Activated CD8-positive, alpha-beta T cell treated with anti-CD3 and anti-CD28 coated beads, Interleukin-2, amount 10 ng/mL, durations not matched to agents 7 days and 5 days (primary cell): Measurements from ENCODE around the gene CKLF. TPM values are rescaled to one million over a fixed set of nuclear protein-coding genes. Genes with fewer than 3 reads are reported as not detected.
A peak's percentile ranks its signal among the peaks of the same experiment; 100 is the strongest.

Experiments
- ATAC-seq: fragments of 150-1000 bp; cut with Tn5 transposase; one replicate; pipeline ENCODE4 v1.10.0; 2021; ENCODE audit warnings: moderate library complexity
- CTCF ChIA-PET: fragments of 350-600 bp; sonication (Branson Sonifier 250); formaldehyde crosslinking; loops from one replicate; lab custom pipeline; 2021; ENCODE audit warnings: antibody characterized with exemption; lab: Charles Lee
- POLR2A ChIA-PET: fragments of 350-600 bp; sonication (Branson Sonifier 250); formaldehyde crosslinking; loops from one replicate; lab custom pipeline; 2021; ENCODE audit warnings: antibody characterized with exemption; lab: Charles Lee
- DNase-seq: peaks from one replicate; pipeline ENCODE4 v3.0.0-alpha.2; 2020
- H3K27ac Mint-ChIP-seq: one replicate; pipeline ENCODE4 v1.8.0; 2021; ENCODE audit warnings: mild to moderate bottlenecking, mixed read lengths
- H3K27me3 Mint-ChIP-seq: one replicate; pipeline ENCODE4 v1.8.0; 2021; ENCODE audit warnings: low read depth, mixed read lengths
- H3K36me3 Mint-ChIP-seq: one replicate; pipeline ENCODE4 v1.8.0; 2021; ENCODE audit warnings: low read depth, mixed read lengths
- H3K4me1 Mint-ChIP-seq: one replicate; pipeline ENCODE4 v1.8.0; 2021; ENCODE audit warnings: low read depth, mixed read lengths
- H3K4me3 Mint-ChIP-seq: one replicate; pipeline ENCODE4 v1.8.0; 2021; ENCODE audit warnings: mild to moderate bottlenecking, mixed read lengths
- H3K9me3 Mint-ChIP-seq: one replicate; pipeline ENCODE4 v1.8.0; 2022; ENCODE audit warnings: mixed read lengths; ENCODE audit not compliant: insufficient read depth
- total RNA-seq, 2 experiments: library from RNA; stranded (reverse); gene quantifications; one replicate each; pipeline ENCODE4 v1.2.3, GENCODE V29; 2021

CKLF gene
- total RNA-seq, 2 experiments from 2014 or later: 137 to 139 TPM

DNA sequence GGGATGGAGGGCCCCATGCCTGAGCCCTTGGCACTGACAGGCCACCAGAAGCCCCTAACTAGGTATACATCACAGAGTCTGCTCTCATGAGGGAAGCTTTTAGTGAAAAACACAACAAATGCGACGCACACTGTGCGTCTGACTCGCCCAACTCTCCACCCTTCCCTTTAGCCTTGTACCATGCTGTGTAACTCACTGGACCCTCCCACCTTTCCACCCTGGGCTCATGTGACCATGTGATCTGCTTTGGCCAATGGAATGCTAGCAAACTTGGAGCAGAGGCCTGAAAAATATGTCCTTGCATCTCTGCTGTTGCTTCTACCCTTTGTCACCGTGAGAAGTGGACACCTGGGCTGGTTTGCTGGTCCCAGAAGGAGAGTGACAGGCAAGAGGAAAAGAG is 24.1 kb upstream of the CKLF start:
- no peaks in the 10 kb centered on the region for H3K27me3 Mint-ChIP-seq
- H3K27ac Mint-ChIP-seq: no peak overlapping the region
- H3K4me1 Mint-ChIP-seq: peaks cover 41% of the 10 kb centered on the region
- H3K4me3 Mint-ChIP-seq: no peak overlapping the region
- CTCF ChIA-PET: interaction anchor here (1.3 to 1.6 kb wide), 2 partner anchors 20 to 23 kb away, joined by 4 to 5 read pairs; partner anchors contain the start of gene CKLF
- no peaks in the 10 kb centered on the region for H3K9me3 Mint-ChIP-seq
- DNase-seq (no peak), ATAC-seq (no peak)
- no peaks in the 10 kb centered on the region for H3K36me3 Mint-ChIP-seq
- POLR2A ChIA-PET: interaction anchor here (11.0 kb wide), 1 partner anchor 22 kb away, joined by 136 read pairs; the partner anchor contains the start of genes CKLF and TK2

DNA sequence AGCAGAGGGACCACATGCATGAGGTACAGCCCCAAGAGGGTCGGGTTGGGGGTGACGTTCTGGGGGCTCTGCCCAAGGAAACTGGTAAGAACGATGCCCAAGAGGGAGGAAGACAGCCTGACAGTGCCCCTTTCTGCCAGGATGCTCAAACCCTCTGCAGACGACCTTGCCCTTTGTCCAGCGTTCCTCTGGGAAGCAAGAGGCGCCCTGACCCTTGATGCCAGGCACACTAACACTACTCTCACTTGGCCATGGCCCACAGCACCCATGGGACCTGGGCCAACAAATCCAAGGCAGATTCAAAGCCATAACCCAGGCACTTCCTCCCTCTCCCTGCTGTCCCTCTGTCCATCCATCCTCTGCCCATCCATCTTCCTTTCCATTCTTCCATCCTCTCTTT is 22.9 kb upstream of the CKLF start:
- no peaks in the 10 kb centered on the region for H3K36me3 Mint-ChIP-seq
- CTCF ChIA-PET: no interaction called here
- POLR2A ChIA-PET: interaction anchor here (0.7 to 11.0 kb wide), 2 partner anchors 21 to 896 kb away, joined by 3 to 136 read pairs; partner anchors contain the start of genes CKLF and TK2
- peaks cover 29% of the 10 kb centered on the region for H3K4me1 Mint-ChIP-seq
- ATAC-seq: no peak
- no peak overlapping the region for H3K4me3 Mint-ChIP-seq
- H3K9me3 Mint-ChIP-seq: no peaks in the 10 kb centered on the region
- no peak for DNase-seq
- peaks cover 1% of the 10 kb centered on the region for H3K27me3 Mint-ChIP-seq
- H3K27ac Mint-ChIP-seq: no peak overlapping the region

DNA sequence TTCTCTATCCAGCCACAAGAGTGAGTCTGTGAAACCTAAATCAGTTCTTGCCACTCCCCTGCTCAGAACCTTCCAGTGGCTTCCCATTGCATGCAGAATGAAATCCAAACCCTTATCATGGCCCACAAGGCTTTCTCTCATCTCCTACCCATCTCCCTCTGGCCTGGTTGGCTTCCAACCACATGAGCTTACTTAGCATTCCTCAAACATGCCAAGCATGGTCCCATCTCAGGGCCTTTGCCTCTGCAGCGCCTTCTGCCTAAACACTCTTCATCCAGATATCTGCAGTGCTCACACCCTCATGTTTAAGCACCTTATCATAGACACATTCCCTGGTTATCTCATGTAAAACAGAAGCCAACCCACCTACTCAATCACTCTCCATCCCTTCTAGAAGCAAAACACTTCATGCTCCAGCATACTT is 18.0 kb upstream of the CKLF start:
- Mint-ChIP-seq H3K4me3 (no peak overlapping the region), H3K36me3 (peaks cover 3% of the 10 kb centered on the region), H3K9me3 (no peaks in the 10 kb centered on the region), H3K27me3 (peaks cover 3% of the 10 kb centered on the region), H3K4me1 (peaks cover 15% of the 10 kb centered on the region), H3K27ac (no peak overlapping the region)
- DNase-seq: no peak
- ChIA-PET POLR2A (no interaction called here), CTCF (no interaction called here)
- no peak for ATAC-seq

DNA sequence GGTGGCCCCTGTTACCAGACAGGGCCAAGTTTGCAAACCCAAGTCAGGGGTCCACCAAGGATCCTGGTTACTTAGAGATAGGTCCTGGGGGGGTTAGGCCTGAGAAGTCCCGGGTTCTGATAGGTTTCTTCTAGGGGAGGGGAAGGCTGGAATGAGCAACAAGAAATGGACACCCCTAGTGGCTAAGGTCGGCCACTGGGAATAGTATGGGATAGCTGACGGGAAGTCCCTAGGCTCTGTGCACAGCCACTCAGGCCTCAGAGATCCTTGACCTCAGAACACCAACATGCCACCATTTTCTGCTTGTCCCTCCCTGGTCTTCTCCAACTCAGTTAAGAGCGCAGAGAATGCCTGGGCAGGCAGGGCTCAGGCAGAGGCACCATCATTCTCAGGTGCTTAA is 15.9 kb upstream of the CKLF start:
- no peak for ATAC-seq
- CTCF ChIA-PET: interaction anchor here (1.2 kb wide), 1 partner anchor 15 kb away, joined by 4 read pairs; the partner anchor contains the start of gene CKLF

DNA sequence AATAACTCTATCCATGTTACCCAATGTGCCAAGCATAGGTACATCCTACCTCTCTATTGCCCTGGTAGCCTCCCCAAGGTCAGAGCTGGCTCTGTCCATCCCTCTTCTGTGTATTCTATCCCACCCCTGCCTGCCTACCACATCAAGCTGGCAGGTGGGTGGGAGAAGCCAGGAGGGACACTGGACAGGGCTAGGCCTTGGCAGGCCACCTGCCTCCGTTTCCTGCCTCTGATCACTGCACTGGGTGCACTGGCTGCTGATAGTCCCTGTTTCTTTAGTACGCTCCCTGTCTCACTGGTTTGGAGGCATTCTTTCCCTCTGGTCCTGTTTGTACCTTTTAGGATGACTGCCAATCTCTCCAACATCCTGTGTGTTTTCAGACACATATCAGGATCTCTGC is 15.1 kb upstream of the CKLF start:
- DNase-seq: no peak
- ChIA-PET POLR2A (interaction anchor here (0.6 kb wide), 1 partner anchor 11 kb away, joined by 3 read pairs; no protein-coding TSS in a partner anchor), CTCF (no interaction called here)
- Mint-ChIP-seq H3K4me3 (no peak overlapping the region), H3K27me3 (peaks cover 3% of the 10 kb centered on the region), H3K27ac (no peak overlapping the region), H3K36me3 (peaks cover 3% of the 10 kb centered on the region), H3K9me3 (no peaks in the 10 kb centered on the region), H3K4me1 (peaks cover 26% of the 10 kb centered on the region)
- no peak for ATAC-seq

More for the DNA sequence above, 15.9 kb upstream of the CKLF start:
- H3K27me3 Mint-ChIP-seq: peaks cover 3% of the 10 kb centered on the region
- H3K9me3 Mint-ChIP-seq: no peaks in the 10 kb centered on the region
- POLR2A ChIA-PET: interaction anchor here (0.6 kb wide), 1 partner anchor 11 kb away, joined by 3 read pairs; no protein-coding TSS in a partner anchor
- H3K4me1 Mint-ChIP-seq: peaks cover 26% of the 10 kb centered on the region
- DNase-seq: no peak
- H3K27ac Mint-ChIP-seq: no peak overlapping the region
- H3K4me3 Mint-ChIP-seq: no peak overlapping the region
- peaks cover 3% of the 10 kb centered on the region for H3K36me3 Mint-ChIP-seq

DNA sequence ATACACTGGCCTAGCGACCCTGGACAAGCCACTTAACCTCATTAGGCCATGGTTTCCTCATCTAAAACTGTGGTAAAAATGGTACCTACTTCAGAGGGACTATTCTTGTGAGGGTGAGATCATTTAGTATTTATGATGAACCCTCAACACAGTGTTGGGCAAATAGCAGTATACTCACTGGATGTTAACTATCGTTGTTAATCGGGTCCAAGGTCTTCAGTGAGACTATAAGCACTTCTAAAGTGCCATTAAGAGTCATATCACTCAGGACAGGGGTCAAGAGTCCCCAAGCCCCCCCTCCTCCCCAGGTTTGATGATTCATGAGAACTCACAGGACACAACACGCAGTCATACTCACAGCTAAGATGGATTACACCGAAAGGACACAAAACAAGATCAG is 13.5 kb upstream of the CKLF start:
- POLR2A ChIA-PET: no interaction called here
- no peak for DNase-seq
- peaks cover 3% of the 10 kb centered on the region for H3K27me3 Mint-ChIP-seq
- ATAC-seq: no peak
- H3K4me1 Mint-ChIP-seq: peaks cover 27% of the 10 kb centered on the region
- CTCF ChIA-PET: no interaction called here
- no peaks in the 10 kb centered on the region for H3K9me3 Mint-ChIP-seq
- no peak overlapping the region for H3K4me3 Mint-ChIP-seq
- peaks cover 3% of the 10 kb centered on the region for H3K36me3 Mint-ChIP-seq
- peak overlapping the region; percentile 56 for H3K27ac Mint-ChIP-seq

DNA sequence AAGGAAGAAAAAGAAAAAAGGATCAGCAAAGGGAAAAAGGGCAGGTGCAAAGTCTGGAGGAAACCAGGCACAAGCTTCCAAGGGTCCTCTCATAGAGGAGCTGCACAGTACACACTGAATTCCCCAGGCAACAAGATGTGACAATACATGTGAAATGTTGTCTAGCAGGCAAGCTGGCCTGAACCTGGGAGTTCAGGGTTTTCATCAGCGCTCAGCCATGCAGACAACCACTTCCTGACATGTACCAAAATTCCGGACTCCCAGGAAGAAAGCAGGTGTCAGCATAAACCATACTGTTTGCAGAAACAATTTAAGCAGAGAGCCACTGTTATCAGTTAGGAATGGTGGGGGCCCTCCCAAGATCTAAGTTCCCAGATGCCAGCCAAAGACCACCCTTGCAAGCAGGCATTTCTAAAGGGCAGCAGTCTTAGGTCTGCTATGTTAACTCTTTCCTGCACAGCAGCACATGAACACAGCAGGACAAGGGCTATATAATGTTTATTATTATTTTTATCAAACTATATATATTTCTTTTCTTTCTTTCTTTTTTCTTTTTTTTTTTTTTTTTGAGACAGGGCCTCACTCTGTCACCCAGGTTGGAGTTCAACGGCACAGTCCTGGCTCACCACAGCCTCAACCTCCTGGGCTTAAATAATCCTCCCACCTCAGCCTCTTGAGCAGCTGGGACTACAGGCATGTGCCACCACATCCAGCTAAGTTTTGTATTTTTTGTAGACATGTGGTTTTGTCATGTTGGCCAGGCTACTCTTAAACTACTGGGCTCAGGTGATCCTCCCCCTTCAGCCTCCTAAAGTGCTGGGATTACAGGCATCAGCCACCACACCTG is 12.5 kb upstream of the CKLF start:
- Mint-ChIP-seq H3K9me3 (no peaks in the 10 kb centered on the region), H3K4me3 (peak overlapping the region; percentile 13), H3K27me3 (no peaks in the 10 kb centered on the region), H3K4me1 (peaks cover 29% of the 10 kb centered on the region), H3K27ac (peak overlapping the region; percentile 72), H3K36me3 (peaks cover 3% of the 10 kb centered on the region)
- ChIA-PET CTCF (interaction anchor here (1.3 kb wide), 1 partner anchor 9 kb away, joined by 3 read pairs; no protein-coding TSS in a partner anchor), POLR2A (interaction anchor here (0.9 kb wide), 1 partner anchor 13 kb away, joined by 3 read pairs; the partner anchor contains the start of gene CKLF)
- ATAC-seq (peak; percentile 60), DNase-seq (no peak)

DNA sequence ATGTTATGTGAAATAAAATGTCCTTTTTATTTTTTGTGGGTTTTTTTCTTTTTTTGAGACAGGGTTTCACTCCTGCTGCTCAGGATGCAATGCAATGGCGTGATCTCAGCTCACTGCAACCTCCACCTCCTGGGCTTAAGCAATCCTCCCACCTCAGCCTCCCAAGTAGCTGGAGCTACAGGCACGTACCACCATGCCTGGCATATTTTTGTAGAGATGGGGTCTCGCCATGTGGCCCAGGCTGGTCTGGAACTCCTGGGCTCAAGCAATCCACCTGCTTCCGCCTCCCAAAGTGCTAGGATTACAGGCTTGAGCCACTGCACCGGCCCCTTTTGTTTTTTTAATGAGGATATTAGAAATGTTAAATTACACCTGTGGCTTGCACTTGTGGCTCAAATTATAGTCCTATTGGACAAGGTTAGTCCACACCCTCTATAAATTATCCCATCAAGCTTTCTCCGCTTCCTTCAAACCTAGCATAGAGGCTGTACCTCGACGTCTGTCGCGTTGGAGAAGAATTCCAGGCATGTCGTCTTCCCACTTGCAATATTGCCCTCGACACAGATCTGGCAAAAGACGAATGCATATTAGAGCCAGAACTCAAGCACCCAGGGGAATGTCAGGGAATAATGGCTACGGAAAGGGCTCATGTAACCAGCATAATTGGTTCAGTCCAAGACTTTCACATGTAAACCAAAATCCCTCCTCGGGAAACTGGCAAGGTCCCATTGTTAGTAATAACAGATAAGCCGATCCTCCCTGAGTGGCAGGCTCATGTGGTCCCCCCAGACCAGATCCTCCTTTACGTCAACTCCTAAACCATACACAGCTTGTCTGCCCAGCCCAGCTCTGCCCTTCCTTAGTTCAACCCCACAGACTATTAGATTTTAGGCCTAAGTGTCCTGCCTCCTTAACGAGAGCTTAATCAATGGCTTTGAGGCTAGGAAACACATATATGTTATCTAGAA is 10.7 kb upstream of the CKLF start:
- Mint-ChIP-seq H3K4me1 (peaks cover 31% of the 10 kb centered on the region), H3K36me3 (peaks cover 3% of the 10 kb centered on the region), H3K9me3 (no peaks in the 10 kb centered on the region), H3K27me3 (no peaks in the 10 kb centered on the region), H3K4me3 (no peak overlapping the region), H3K27ac (no peak overlapping the region)
- DNase-seq (no peak), ATAC-seq (no peak)
- POLR2A ChIA-PET: interaction anchor here (1.1 to 2.5 kb wide), 2 partner anchors 10 to 23 kb away, joined by 3 to 8 read pairs; partner anchors contain the start of gene CKLF
- CTCF ChIA-PET: interaction anchor here (1.3 kb wide), 1 partner anchor 7 kb away, joined by 3 read pairs; no protein-coding TSS in a partner anchor

DNA sequence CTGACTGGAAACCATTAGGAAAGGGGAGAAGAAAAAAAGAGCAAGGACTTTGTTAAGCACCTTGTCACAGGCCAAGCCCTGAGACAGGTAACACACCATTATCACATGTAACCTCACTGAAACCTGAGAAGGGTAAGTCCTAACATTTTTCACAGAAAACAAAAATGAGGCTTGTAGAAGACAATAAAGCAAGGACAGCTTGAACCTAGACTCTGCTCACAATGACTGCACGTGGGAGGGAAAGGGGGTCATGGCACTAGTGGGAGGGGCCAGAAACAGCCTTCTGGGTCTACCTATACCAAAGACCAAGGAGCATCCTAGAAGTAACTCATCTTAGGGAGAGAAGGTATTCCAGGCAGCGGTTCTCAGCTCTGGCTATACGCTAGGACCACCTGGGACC is 10.0 kb upstream of the CKLF start:
- Mint-ChIP-seq H3K4me1 (peaks cover 34% of the 10 kb centered on the region), H3K4me3 (no peak overlapping the region), H3K36me3 (peaks cover 3% of the 10 kb centered on the region), H3K27me3 (no peaks in the 10 kb centered on the region), H3K9me3 (no peaks in the 10 kb centered on the region), H3K27ac (peak overlapping the region; percentile 4)
- DNase-seq (no peak), ATAC-seq (no peak)
- POLR2A ChIA-PET: interaction anchor here (1.0 to 2.5 kb wide), 2 partner anchors 10 to 62 kb away, joined by 3 to 8 read pairs; partner anchors contain the start of genes CKLF and CMTM3
- CTCF ChIA-PET: no interaction called here

DNA sequence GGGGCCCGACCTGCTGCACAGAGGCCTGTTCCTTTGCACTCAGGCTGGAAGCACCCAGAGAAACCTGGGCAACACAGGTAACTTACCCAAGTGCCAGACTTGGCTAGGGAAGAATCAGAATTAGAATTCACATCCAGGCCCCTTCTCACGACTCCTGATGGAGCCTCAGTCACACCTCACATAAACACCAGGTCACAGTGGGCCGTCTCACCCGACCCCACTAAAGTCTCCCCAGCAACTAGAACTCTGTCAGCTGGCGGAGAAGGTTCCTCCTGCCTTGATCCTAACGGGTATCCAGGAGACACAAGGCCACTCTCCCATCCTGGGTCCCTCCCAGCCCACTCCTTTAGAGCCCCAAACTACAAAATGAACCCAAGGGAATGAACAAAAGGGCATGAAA is 8.8 kb upstream of the CKLF start:
- ATAC-seq (no peak), DNase-seq (no peak)
- CTCF ChIA-PET: interaction anchor here (1.4 to 1.7 kb wide), 2 partner anchors 9 to 20 kb away, joined by 3 to 6 read pairs; partner anchors contain the start of gene CKLF
- Mint-ChIP-seq H3K9me3 (no peaks in the 10 kb centered on the region), H3K27ac (no peak overlapping the region), H3K27me3 (no peaks in the 10 kb centered on the region), H3K4me1 (peaks cover 36% of the 10 kb centered on the region), H3K36me3 (no peaks in the 10 kb centered on the region), H3K4me3 (no peak overlapping the region)
- POLR2A ChIA-PET: interaction anchor here (1.0 to 2.5 kb wide), 2 partner anchors 8 to 61 kb away, joined by 3 to 8 read pairs; partner anchors contain the start of genes CKLF and CMTM3
